GM20000 (cell line): ENCODE data around the gene FGD5.

Experiments used
- DNase-seq: peaks from one replicate; pipeline ENCODE4 v3.0.0; 2012; ENCODE audit warnings: low spot score
- CTCF ChIP-seq: IDR thresholded peaks from 2 replicates; pipeline ENCODE4 v1.5.1; 2012; ENCODE audit warnings: mild to moderate bottlenecking, control low read depth; ENCODE audit errors: extremely low read depth, missing control alignments

Gene FGD5

GRCh38 chr3:14957925-14958324 is 139.2 kb downstream of the FGD5 start:
- TF ChIP-seq CTCF: no peak
- no peak for DNase-seq

GRCh38 chr3:14959359-14959943 is 140.7 kb downstream of the FGD5 start:
- peak; percentile 25 for DNase-seq
- TF ChIP-seq CTCF: no peak

- DNase-seq: no peak
- TF ChIP-seq CTCF: no peak
Observed at GRCh38 chr3:14962762-14963161, 144.0 kb downstream of the FGD5 start.

- TF ChIP-seq CTCF: no peak
- no peak for DNase-seq
Observed at GRCh38 chr3:14967285-14967684, 148.5 kb downstream of the FGD5 start.

GRCh38 chr3:14969671-14970070 is 150.9 kb downstream of the FGD5 start:
- no peak for DNase-seq
- TF ChIP-seq CTCF: no peak

GRCh38 chr3:14976317-14976716 is 157.6 kb downstream of the FGD5 start:
- no peak for TF ChIP-seq CTCF
- DNase-seq: no peak

- no peak for TF ChIP-seq CTCF
- DNase-seq: peak; percentile 30
Observed at GRCh38 chr3:14980689-14981088, 161.9 kb downstream of the FGD5 start.
